Globus pallidus (tissue), 1 donor: ENCODE data around the gene PPIL6.
"Not testable (repeated sequence)": the region's sequence is repeated elsewhere in the genome, so short reads cannot be mapped to it uniquely, and the experiment has no call there.

Experiments used
- DNase-seq: peaks from one replicate; pipeline ENCODE4 v3.0.0-alpha.2; 2015; ENCODE audit warnings: low spot score

Gene PPIL6

DNA sequence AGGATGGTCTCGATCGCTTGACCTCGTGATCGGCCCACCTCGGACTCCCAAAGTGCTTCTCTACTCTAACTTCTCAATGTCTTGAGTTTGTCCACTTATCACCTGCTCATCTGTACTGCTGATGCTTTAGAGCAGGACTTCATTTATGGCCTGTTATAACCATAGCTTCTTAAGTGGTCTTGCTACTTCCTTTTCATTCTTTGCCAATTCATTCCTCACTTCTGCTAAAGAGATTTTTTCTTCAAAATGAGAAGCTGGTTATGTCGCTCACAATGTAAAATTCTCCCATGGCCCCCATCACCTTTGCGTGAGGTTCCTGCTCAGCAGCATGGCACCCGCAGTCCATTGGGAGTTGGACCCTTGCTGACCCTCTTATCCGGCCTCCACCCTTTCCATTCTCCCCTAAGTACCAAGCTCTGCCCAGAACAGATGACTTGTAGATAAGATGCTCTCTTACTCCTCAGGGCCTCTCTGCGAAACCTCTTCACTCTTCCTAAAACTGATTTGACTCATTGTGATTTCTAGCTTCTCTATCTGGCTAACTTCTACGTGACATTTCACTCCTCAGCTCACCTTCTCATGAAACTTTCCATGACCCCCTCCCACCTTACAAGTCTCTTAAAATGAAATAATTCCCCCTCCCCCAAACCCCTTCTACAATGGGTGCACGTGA, 44.2 kb downstream of the PPIL6 start:
- DNase-seq = no peak

DNA sequence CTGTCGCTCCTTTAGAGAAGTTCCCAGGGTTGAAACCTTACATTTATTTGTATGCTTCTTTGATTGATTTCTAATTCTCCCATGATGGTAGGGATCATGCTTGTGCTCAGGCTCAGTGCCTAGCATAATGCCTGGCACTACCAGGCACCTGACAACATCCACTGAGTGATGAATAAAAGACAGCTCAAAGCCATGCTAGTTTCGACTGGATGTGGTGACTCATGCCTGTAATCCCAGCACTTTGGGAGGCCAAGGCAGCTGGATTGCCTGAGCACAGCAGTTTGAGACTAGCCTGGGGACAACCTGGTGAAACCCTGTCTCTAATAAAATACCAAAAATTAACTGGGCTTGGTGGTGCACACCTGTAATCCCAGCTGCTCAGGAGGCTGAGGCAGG, 46.5 kb downstream of the PPIL6 start:
- DNase-seq = no peak

DNA sequence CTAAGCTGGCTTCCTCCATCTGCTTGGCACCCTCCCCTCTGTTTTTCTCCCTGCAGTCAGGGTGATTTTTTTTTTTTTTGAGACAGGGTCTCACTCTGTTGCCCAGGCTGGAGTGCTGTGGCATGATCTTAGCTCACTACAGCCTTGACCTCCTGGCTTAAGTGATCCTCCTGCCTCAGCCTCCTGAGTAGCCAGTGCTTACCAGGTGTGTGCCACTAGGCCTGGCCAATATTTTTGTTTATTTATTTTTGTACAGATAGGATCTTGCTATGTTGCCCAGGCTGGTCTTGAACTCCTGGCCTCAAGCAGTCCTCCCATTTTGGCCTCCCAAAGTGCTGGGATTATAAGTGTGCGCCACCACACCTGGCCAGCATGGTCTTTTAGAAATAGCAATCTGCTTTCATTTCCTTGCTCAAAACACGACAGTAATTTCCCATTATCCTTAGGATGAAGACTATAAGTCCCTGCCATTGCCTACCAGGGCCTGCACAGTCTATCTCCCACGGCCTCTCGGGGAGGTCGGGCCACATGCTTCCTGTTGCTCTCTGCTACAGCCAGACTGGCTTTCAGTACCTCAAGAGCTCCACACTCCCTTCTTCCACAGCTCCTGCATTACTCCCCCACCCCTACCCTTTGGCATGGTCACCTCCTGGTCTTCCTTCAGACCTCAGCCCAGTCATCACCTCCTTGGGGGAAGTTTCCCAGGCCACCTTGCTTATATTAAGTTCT, 47.1 kb downstream of the PPIL6 start:
- DNase-seq = no peak

DNA sequence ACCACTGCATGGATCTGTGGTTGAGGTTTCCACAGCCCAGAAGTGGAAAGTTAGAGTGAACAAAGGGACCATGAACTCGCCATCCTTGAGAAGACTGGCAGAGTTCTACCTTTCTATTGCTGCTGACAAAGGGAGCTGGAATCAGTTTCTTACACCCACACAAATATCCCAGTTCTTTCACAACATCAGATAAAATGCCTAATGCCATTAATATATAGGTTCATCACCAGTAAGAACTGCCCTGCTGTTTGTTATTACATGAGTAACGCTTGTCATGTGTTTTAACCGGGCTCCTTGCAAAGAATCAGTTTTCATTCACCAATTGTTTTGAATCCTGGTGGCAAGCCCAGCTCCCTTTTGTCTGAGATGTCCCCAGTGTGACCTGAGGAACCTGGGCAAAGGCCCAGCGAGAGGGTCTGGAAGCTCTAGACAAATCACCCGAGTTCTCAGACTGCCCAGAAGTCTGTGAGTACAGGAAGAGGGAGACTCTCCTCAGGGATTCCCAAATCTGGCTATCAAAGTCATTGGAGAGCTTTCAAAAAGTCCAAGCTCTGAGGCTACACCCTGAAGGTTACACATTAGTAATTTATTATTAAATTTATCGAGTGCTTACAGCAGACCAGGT, 50.7 kb downstream of the PPIL6 start:
- no peak for DNase-seq

DNA sequence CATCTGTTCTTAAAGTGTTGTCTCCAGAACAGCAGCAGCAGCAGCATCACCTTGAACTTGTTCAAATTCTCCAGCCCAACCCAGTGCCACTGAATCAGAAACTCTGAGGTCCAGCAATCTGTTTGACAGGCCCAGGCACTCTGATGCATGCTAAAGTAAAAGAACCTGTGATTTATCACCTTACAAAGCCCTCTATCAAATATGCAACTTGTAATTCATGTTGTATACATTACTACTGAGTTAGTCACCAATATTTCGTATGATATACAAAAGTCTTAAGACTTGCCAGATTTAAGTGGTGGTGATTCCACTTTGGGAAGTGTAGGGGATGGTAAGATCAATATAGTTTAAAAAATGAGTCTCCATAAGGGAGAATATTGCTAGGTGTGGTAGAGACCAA, 52.2 kb downstream of the PPIL6 start:
- DNase-seq = no peak

DNA sequence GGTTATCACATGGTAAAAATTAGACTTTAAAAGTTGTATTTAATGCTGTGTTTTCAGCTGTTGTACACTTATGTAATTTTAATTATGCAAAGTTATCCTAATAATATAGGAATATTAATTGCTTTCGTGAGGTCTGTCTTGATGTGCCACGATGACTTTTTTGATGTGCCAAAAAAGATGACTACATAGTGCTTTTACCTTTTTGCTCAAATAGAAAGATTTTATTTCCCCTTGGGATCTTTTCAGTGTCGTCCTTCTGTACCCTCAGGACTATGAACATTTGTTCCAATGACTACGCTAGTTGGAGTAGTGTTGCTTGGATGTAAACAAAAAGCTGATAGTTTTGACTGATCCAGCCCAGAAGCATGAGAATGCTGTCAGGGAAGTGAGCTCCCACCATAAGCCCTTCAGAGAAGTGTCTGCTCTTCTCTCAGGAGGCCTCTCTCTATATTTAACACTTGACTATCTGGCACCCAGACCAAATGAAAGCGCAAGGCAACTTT, 56.9 kb downstream of the PPIL6 start:
- DNase-seq = no peak

DNA sequence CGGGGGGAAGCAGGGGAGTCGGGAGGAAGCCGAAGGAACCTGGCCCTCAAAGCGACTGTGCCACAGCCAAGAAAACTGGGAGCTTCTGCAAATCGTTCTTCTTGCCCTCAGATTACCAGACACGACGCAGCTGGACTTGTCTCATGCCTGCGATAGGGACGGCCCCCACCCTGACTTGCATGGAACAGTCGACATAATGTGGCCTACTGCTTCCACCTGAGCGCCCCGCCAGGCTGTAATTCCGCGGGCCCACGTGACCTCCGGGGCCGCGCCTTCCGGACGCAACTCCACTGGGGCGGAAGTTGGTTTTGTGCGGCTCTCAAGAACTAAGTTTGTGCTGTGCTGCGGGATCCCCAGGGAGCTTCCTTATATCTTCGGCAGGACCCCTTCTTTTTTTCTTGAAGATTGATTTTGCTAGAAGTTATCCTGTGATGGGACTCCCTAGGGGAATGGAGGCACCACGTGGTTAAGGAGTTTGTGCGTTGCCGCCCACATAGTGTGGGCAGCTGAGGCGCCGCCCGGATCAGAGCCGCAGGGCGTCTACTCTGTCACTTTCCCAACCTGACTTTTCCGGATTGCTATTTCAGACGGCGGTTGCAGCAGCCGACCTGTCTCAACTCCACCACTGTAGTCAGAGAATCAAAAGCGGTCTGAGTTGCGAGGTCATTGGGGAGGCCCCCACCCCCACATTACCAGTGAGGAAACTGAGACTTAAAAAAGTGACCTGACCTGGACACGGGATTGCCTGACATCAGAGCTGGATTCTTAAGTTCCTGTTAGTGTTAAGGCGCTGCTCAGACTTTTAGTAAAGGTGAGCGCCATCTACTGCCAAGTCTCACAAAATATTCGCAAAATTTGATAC, 57.6 kb downstream of the PPIL6 start:
- peak; percentile 93 for DNase-seq

DNA sequence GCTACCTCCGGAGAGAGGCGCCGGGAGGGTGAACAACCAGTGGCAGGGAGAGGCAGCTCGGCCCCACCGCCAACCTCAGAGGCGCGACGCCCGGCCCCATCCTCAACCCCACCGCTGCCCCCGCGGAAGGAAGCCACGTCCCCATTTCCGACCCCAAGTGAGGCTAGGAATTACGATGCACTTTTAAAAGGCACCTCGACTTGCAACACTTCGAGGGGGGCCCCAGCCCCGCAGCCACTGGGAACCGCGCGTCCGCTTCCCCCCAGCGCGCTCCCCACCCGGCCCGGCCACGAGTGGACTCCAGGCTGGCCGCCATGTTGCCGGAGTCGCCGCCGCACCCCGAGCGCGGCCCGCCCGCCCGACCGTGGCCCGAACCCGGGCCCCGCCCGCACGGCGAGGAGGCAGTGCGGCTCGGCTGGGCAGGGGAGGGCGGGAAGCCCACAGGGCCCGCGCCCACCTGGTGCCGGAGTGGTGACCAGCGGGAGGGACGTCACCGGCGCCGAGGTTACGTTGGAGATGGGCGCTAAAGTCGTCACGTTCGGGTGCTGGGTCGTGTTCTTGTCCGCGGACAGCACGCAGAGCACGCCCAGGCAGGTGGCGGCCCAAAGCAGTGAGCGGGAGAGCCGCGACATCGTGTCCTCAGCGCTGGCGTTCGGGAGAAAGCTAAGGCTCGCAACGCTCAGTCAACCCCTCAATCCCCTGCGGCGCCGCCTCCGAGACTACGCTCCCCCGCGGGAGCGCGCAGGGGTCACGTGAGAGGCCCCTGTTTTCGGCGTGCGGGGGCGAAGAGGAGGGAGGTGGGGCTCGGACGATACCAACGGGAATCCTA, 58.5 kb downstream of the PPIL6 start, which contains the start of gene CD164:
TSS of gene CD164 (minus strand) at position 721 of the 829 bp plus-strand sequence. CDS start at position 632, 89 bp downstream.
- DNase-seq = peak; percentile 94

DNA sequence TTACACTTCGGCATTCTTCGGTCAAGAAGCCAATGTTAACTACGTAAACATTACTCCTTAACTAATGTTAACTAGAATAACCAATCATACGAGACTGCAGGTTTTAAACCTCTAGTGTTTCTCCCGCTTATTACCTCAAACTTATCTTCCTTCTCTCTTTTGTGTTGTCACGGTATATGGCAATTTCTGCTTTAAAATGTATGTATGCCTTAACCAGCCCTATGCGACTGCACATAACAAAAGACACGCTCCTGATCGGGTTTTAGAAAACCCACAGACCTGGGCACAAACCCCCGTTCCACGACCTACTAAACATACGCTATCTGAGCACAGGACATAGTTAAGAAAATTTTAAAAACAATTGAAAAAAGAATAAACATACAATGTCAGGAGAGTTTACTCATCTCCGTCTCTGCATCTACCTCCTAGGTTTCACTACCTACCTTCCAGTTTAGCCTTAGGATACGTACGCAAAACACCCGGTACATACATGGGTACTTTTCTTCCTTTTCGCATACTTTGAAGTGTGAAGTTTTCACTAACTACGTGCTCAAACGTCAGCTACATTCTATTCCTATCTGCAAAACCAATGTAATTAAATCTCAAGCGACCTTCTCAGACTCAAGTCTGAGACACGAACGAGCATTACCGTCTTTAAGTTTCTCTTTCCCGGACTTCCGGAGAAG, 59.2 kb downstream of the PPIL6 start:
- no peak for DNase-seq

DNA sequence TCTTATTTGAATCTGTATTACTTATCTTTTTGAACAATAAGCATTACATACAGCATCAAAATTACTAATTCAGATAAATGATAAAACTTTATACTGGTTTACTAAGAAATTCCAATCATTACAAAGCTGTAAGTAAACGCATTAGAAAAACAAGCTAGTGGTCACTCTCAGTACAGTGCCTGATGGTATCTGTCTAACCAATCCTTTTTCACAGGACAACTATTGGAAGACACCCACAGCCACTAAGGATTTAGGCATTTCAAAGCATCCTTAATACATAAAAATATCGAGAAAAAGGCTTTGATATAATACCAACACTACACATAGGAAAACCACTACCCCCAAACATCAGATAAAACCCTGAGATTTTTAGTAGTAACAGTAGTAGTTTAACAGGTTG, 60.7 kb downstream of the PPIL6 start:
- DNase-seq = no peak

DNA sequence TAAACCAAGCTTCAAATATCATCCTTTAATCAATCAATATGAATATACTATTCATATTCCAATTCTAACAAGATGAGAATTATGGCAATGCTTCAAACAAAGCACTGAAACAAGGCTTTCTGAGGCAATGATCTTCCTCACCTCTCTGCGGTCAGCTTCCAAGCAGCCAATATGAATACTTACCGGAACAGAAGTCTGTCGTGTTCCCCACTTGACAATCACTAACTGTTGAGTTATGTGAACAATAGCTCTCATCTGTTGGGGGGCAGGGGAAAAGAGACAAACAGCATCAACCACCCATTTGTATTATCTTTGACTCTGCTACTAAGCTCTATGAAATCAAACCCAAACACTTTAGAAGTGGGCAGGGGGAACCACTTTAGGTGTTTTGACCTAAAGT, 62.7 kb downstream of the PPIL6 start:
- DNase-seq = no peak

DNA sequence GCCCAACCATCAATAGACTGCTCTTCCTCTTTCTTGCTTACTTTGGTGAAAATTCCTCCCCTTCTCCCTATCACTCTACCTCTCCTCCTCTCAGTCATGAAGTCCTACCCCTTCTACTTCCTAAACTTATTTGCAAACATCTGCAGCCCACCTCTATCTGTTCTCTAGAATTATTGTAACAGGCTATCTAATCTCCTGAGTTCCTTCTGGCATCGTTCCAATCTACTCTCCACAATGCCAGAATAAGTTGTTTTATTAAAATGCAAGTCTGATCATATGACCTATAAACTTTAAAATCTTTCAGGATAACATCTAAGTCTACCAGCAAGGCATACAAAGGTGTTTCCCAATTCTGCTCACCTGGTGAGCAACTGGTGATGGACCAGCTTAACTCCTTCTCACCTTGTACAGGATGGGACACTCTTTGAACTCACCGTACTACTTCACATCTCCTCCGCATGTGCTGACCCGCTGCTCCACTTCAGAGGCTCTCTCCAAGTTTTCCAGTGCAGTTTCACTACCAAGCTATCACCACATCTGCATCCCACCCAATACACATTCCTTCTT, 66.0 kb downstream of the PPIL6 start:
- DNase-seq = no peak

DNA sequence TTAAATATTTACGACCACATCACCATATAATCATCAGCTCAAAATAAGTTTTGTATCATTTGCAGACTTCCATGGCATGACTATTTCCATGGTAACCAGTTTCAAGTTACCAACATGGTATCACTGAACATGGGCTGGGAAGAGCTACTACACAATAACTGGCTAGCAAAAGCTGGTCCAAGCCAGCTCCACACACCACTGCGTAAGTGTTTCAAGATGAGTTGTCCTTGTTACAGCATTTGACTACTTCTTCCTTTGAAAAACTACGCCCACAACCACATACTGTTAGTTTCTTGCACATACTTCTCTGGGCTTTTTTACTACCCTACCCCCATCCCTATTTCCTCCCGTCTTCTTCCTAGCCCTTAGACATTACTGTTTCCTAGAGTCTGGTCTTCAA, 66.7 kb downstream of the PPIL6 start:
- no peak for DNase-seq

DNA sequence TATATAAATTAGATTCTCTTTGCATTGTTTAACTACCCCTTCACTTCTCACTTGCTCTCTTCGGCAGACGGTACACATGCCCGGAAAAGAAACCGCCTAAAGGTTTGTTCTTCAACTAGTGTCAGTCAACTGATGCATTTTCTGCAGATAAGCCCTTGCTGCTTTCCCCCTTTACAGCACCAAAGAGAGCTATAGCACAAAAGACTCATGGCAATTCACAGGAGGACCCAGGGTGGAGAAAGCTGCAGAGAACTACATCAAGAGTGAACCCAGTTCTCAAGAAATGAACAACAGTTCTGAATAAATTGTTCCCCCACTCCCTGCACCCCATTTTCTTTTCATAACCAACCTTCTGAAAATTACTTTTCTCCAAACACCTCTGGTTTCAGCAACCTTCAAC, 67.1 kb downstream of the PPIL6 start:
- no peak for DNase-seq

DNA sequence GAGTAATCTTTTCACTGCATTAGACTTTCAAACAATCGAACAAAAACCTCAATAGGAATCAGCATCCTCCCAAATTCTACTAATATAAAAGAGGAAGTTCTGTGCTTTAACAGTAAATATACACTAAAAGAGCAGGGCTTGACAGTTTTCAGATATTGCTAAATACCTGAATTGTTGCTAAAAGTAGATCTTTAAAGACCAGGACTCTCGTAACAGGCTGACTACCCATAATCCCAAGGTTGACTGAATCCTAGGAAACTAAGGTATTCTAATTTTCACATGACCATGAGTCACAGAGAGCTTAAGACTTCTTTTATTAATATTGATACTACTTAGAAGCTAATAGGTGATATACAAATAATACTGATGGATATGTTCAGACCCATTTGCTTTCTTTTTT, 68.3 kb downstream of the PPIL6 start:
- no peak for DNase-seq

DNA sequence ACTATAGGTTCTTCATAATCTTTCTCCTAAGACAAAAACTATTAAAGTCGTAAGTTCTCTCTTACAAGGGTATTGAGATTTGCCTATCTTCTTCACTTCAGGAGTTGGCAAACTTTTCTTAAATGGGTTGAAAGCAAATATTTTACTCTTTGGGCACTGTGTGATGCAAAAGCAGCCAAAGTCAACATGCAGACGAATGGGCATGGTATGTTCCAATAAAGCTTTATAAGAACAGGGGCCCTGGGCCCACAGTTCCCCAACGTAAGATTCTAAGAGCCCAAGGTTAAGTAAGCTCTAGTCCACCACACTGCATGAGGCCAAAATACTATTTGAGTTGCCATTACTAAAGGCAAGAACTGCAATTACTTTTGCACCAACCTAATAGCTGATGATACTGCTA, 69.6 kb downstream of the PPIL6 start:
- DNase-seq = no peak

DNA sequence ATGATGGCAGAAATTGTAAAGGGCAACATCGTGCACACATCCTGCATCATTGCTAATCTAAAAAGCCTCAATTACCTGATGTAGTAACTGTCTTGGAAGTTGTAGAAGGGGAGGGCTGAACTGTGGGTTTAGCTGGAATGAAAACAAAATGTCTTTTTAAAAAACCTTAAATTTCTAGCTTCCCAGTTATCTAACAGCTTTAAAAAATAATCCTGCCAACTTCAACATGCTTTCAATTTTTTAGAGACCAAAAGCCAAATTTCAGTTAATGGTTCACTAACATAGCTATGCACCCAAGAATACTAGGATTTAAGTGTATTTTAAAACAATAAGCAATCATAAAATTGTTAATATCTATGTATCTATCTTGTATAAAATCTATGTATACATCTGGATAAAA, 70.1 kb downstream of the PPIL6 start:
- no peak for DNase-seq

DNA sequence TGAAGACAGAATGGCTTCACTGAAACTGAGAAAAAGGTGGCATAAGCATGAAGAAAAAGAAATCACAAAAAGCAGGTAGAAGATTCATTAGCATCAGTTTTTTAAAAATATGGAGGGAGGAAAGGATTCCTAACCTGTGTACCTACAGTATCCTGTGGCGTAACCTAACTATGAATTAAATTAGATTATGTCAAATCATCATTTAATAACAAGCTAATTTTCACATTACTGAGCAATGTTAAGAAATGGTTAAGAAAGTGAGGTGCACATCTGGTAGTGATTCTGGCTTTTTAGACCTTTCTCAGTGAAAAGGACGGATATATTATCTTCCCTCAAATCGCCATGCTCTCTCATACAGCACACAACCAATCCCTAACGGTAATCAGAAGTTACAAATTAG, 70.7 kb downstream of the PPIL6 start:
- no peak for DNase-seq

DNA sequence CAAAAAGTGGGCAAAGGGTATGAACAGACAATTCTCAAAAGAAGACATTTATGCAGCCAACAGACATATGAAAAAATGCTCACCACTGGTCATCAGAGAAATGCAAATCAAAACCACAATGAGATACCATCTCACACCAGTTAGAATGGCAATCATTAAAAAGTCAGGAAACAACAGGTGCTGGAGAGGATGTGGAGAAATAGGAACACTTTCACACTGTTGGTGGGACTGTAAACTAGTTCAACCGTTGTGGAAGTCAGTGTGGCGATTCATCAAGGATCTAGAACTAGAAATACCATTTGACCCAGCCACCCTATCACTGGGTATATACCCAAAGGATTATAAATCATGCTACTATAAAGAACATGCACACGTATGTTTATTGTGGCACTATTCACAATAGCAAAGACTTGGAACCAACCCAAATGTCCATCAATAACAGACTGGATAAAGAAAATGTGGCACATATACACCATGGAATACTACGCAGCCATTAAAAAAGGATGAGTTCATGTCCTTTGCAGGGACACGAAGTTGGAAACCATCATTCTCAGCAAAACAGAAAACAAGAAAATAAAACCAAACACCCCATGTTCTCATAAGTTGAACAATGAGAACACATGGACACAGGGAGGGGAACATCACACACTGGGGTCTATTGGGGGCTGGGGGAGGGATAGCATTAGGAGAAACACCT, 75.9 kb downstream of the PPIL6 start:
- not testable (repeated sequence) for DNase-seq

DNA sequence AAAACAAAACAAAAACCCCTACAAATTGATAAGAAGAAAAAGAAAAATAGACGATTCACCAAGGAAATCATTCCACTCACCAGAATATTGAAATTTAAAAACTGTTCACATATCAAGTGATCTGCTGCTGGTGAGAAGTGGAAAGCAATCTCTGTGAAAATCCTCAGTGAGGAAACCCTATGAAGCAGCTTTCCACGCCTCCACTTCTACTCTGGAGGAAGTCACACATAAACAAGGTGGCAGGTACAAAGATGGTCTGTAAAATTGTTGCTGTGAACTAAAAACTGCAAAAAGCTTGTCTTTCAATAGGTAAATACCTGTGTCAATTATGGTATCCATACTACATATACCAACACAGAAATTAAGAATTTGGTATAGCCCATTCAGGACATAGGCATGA, 76.7 kb downstream of the PPIL6 start:
- DNase-seq = no peak
